ENCODE results near the gene IMPA2. TPM values are rescaled to one million over a fixed set of nuclear protein-coding genes. Genes with fewer than 3 reads are reported as not detected.

IMPA2 gene
- total RNA-seq, 1 experiment from 2014 or later: 79.9 TPM

DNA sequence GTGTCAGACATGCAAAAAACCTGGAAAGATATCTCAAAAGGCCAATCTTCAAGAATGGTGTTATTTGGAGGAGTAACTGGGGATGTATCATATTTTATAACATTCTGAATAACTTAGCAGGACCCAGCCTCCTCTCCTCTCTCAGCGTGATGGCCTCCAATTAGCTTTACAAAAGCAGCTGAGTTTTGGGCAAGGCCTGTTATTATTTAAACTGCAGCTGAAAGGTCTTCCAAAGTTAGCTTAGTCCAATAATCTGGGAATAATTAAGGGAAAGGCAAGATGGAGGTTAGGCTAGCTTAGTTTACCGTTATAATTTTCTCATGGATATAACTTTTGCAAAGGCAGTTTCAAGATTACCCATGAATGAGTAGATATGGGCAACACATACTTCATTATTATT, 40.4 kb upstream of the IMPA2 start:
- intact Hi-C loops (cut with micrococcal nuclease; ENCODE audit: unreplicated experiment): no loop called here
- Histone ChIP-seq H3K9me3 (no peaks in the 10 kb centered on the region), H3K4me3 (ENCODE audit: low read depth, low read length) (no peak overlapping the region), H3K27me3 (replicated peaks; ENCODE audit: control insufficient read depth, insufficient read depth, low read length) (no peaks in the 10 kb centered on the region), H3K4me1 (peaks cover 2% of the 10 kb centered on the region), H3K36me3 (ENCODE audit: control insufficient read depth, insufficient read depth, low read length) (no peaks in the 10 kb centered on the region)
- no peak overlapping the region for H3K4me3 Mint-ChIP-seq (ENCODE audit: unreplicated experiment)
- BruUV-seq (replicated peaks): no TSS peak
- CTCF ChIA-PET: interaction anchor here (1.2 kb wide), 1 partner anchor 40 kb away, joined by 8 read pairs; no protein-coding TSS in a partner anchor
- POLR2A ChIA-PET: no interaction called here
- H3K9me3 Mint-ChIP-seq (ENCODE audit: unreplicated experiment): no peaks in the 10 kb centered on the region
- H3K27me3 Mint-ChIP-seq (ENCODE audit: insufficient read depth, unreplicated experiment): no peaks in the 10 kb centered on the region
- no peak for TF ChIP-seq CTCF (IDR thresholded peaks at IDR 0.05; ENCODE audit: insufficient read depth in 1 of 2, low read depth in 1 of 2, low read length in 1 of 2, severe bottlenecking in 1 of 2, unreplicated experiment in 1 of 2)
- DNase-seq: no peak
- peaks cover 6% of the 10 kb centered on the region for H3K36me3 Mint-ChIP-seq (ENCODE audit: insufficient read depth, unreplicated experiment)
- no peak overlapping the region for H3K27ac Mint-ChIP-seq (ENCODE audit: unreplicated experiment)
- H3K4me1 Mint-ChIP-seq (ENCODE audit: low read depth, unreplicated experiment): peaks cover 4% of the 10 kb centered on the region

DNA sequence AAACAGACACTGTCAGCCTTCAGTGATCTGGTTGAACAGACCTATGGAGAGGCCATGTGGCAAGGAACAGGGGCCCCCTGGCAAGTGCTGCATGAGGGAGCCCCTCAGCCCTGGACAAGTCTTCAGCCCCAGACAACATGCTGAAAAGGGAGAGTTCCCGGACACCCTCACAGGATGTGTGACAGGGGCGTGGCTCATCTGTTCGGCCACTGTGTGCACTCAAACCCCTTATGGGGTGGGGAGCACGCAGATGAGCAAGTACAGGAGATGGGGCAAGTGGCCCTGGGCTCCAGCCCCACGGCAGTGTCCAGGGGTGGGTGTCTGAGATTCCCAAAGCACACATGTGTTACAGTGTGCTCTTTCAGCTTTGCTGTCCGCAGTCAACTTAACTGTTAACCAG, 37.8 kb upstream of the IMPA2 start:
- Histone ChIP-seq H3K4me1 (peaks cover 21% of the 10 kb centered on the region), H3K27me3 (replicated peaks; ENCODE audit: control insufficient read depth, insufficient read depth, low read length) (no peaks in the 10 kb centered on the region), H3K4me3 (ENCODE audit: low read depth, low read length) (no peak overlapping the region), H3K36me3 (ENCODE audit: control insufficient read depth, insufficient read depth, low read length) (no peaks in the 10 kb centered on the region), H3K9me3 (no peaks in the 10 kb centered on the region)
- H3K4me3 Mint-ChIP-seq (ENCODE audit: unreplicated experiment): no peak overlapping the region
- ChIA-PET POLR2A (no interaction called here), CTCF (no interaction called here)
- H3K27me3 Mint-ChIP-seq (ENCODE audit: insufficient read depth, unreplicated experiment): no peaks in the 10 kb centered on the region
- no peak overlapping the region for H3K27ac Mint-ChIP-seq (ENCODE audit: unreplicated experiment)
- no peak for TF ChIP-seq CTCF (IDR thresholded peaks at IDR 0.05; ENCODE audit: insufficient read depth in 1 of 2, low read depth in 1 of 2, low read length in 1 of 2, severe bottlenecking in 1 of 2, unreplicated experiment in 1 of 2)
- intact Hi-C loops (cut with micrococcal nuclease; ENCODE audit: unreplicated experiment): no loop called here
- DNase-seq: no peak
- BruUV-seq (replicated peaks): no TSS peak
- no peaks in the 10 kb centered on the region for H3K9me3 Mint-ChIP-seq (ENCODE audit: unreplicated experiment)
- H3K4me1 Mint-ChIP-seq (ENCODE audit: low read depth, unreplicated experiment): peaks cover 12% of the 10 kb centered on the region
- peaks cover 6% of the 10 kb centered on the region for H3K36me3 Mint-ChIP-seq (ENCODE audit: insufficient read depth, unreplicated experiment)

DNA sequence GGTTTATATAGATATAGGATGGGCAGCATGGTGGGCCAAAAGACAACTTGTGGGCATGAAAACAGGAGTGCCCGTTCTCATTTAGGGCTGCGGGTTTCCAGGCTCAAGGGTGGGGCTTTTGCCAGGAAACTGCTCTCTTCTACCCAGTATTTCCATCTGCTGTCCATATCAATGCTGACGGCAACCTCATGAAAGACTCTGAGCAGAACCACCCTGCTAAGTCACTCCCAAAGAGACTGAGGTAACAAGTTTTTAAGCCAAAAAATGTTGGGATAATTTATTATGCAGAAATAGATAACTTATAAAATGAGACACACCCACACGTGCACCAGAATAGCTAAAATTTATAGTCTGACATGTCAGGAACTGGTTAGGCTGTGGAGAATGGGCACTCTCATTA, 37.1 kb upstream of the IMPA2 start:
- peaks cover 21% of the 10 kb centered on the region for H3K4me1 ChIP-seq
- peaks cover 6% of the 10 kb centered on the region for H3K36me3 Mint-ChIP-seq (ENCODE audit: insufficient read depth, unreplicated experiment)
- H3K27ac Mint-ChIP-seq (ENCODE audit: unreplicated experiment): no peak overlapping the region
- no peaks in the 10 kb centered on the region for H3K36me3 ChIP-seq (ENCODE audit: control insufficient read depth, insufficient read depth, low read length)
- no peaks in the 10 kb centered on the region for H3K9me3 ChIP-seq
- no peak overlapping the region for H3K4me3 ChIP-seq (ENCODE audit: low read depth, low read length)
- peaks cover 18% of the 10 kb centered on the region for H3K4me1 Mint-ChIP-seq (ENCODE audit: low read depth, unreplicated experiment)
- no peaks in the 10 kb centered on the region for H3K9me3 Mint-ChIP-seq (ENCODE audit: unreplicated experiment)
- no peaks in the 10 kb centered on the region for H3K27me3 ChIP-seq (replicated peaks; ENCODE audit: control insufficient read depth, insufficient read depth, low read length)
- no peak for DNase-seq
- no peak for TF ChIP-seq CTCF (IDR thresholded peaks at IDR 0.05; ENCODE audit: insufficient read depth in 1 of 2, low read depth in 1 of 2, low read length in 1 of 2, severe bottlenecking in 1 of 2, unreplicated experiment in 1 of 2)
- CTCF ChIA-PET: no interaction called here
- BruUV-seq (replicated peaks): no TSS peak
- intact Hi-C loops (cut with micrococcal nuclease; ENCODE audit: unreplicated experiment): no loop called here
- H3K4me3 Mint-ChIP-seq (ENCODE audit: unreplicated experiment): no peak overlapping the region
- no peaks in the 10 kb centered on the region for H3K27me3 Mint-ChIP-seq (ENCODE audit: insufficient read depth, unreplicated experiment)
- POLR2A ChIA-PET: no interaction called here

All from Caco-2 (cell line).